Measurements from ENCODE around the gene PRAMEF1. TPM values are rescaled to one million over a fixed set of nuclear protein-coding genes. Genes with fewer than 3 reads are reported as not detected.

PRAMEF1 gene
- total RNA-seq, 4 donors from 2014 or later, result not detected

- Histone ChIP-seq H3K36me3 (no peaks in the 10 kb centered on the region), H3K27ac (no peak overlapping the region), H3K27me3 (no peaks in the 10 kb centered on the region), H3K4me3 (no peak overlapping the region), H3K4me1 (no peaks in the 10 kb centered on the region), H3K9me3 (peaks cover 0 to 10% (median 0%) of the 10 kb centered on the region in 4 donors)
- no peak for DNase-seq (ENCODE audit: low spot score in 2 of 2)
- 89 to 97% methylated on average over 5 of the region's 5 CpGs for WGBS, 2 donors
- TF ChIP-seq EP300 (IDR thresholded peaks at IDR 0.05) (no peak), POLR2A (IDR thresholded peaks at IDR 0.05) (no peak), CTCF (IDR thresholded peaks at IDR 0.05) (no peak)
Measured at GRCh38 chr1:12774801-12775345, 16.3 kb upstream of the PRAMEF1 start.

DNA sequence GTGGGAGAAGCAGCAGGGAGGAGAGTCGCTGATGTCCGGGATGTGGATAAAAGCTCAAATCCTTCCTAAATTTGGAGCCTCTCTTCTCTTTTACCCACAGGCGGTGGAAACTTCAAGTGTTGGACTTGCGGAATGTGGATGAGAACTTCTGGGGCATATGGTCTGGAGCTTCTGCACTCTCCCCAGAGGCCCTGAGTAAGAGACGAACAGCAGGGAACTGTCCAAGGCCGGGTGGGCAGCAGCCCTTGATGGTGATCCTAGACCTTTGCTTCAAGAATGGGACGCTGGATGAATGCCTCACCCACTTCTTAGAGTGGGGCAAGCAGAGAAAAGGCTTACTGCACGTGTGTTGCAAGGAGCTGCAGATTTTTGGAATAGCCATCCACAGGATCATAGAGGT lies 15.8 kb upstream of the PRAMEF1 start:
- Histone ChIP-seq H3K9me3 (peaks cover 0 to 10% (median 0%) of the 10 kb centered on the region in 4 donors), H3K36me3 (no peaks in the 10 kb centered on the region), H3K4me3 (no peak overlapping the region), H3K4me1 (no peaks in the 10 kb centered on the region), H3K27me3 (no peaks in the 10 kb centered on the region), H3K27ac (no peak overlapping the region)
- TF ChIP-seq EP300 (IDR thresholded peaks at IDR 0.05) (no peak), POLR2A (IDR thresholded peaks at IDR 0.05) (no peak), CTCF (IDR thresholded peaks at IDR 0.05) (no peak)
- no peak for DNase-seq (ENCODE audit: low spot score in 2 of 2)
- WGBS, 2 donors, result 75 to 80% methylated on average over 8 of the region's 8 CpGs

GRCh38 chr1:12776801-12777557 lies 14.2 kb upstream of the PRAMEF1 start:
- no peak for DNase-seq (ENCODE audit: low spot score in 2 of 2)
- WGBS, 2 donors, result 89 to 92% methylated on average over 15 of the region's 15 CpGs
- Histone ChIP-seq H3K27ac (no peak overlapping the region), H3K27me3 (no peaks in the 10 kb centered on the region), H3K4me1 (no peaks in the 10 kb centered on the region), H3K9me3 (peaks cover 0 to 10% (median 0%) of the 10 kb centered on the region in 4 donors), H3K4me3 (no peak overlapping the region), H3K36me3 (no peaks in the 10 kb centered on the region)
- TF ChIP-seq CTCF (IDR thresholded peaks at IDR 0.05) (no peak), POLR2A (IDR thresholded peaks at IDR 0.05) (no peak), EP300 (IDR thresholded peaks at IDR 0.05) (no peak)

- WGBS, 2 donors, result 62 to 79% methylated on average over 4 of the region's 4 CpGs
- no peak for DNase-seq (ENCODE audit: low spot score in 2 of 2)
Measured at GRCh38 chr1:12778061-12778460, 13.1 kb upstream of the PRAMEF1 start.

More at GRCh38 chr1:12778061-12778460, 13.1 kb upstream of the PRAMEF1 start:
- Histone ChIP-seq H3K4me1 (no peaks in the 10 kb centered on the region), H3K9me3 (peaks cover 0 to 10% (median 0%) of the 10 kb centered on the region in 4 donors), H3K27me3 (no peaks in the 10 kb centered on the region), H3K27ac (no peak overlapping the region), H3K4me3 (no peak overlapping the region), H3K36me3 (no peaks in the 10 kb centered on the region)
- no peak for TF ChIP-seq EP300 (IDR thresholded peaks at IDR 0.05)
- TF ChIP-seq POLR2A (IDR thresholded peaks at IDR 0.05), result no peak
- TF ChIP-seq CTCF (IDR thresholded peaks at IDR 0.05), result no peak
